MCF 10A (cell line): ENCODE measurements around the gene VAC14. TPM values are rescaled to one million over a fixed set of nuclear protein-coding genes. Genes with fewer than 3 reads are reported as not detected.

ENCODE experiments used
- BruUV-seq: library from RNA; stranded (reverse); fragments of 400-500 nt; replicated peaks from 2 replicates; lab custom pipeline; 2021; lab: Mats Ljungman, UMichigan
- CTCF ChIA-PET: fragments of 300-600 bp; sonication (Branson Sonifier 250); formaldehyde crosslinking; extraction: SDS; loops from one replicate; lab custom pipeline; 2021; ENCODE audit warnings: antibody characterized with exemption, inconsistent platforms; lab: Yijun Ruan, JAX
- POLR2A ChIA-PET: fragments of 300-600, 350-650 bp; sonication (Branson Sonifier 250); formaldehyde crosslinking; extraction: SDS; loops from one replicate; lab custom pipeline; 2020; ENCODE audit warnings: antibody characterized with exemption, inconsistent platforms; lab: Yijun Ruan, JAX
- DNase-seq: peaks from one replicate; pipeline ENCODE4 v3.0.0-alpha.2; 2018; ENCODE audit not compliant: unreplicated experiment
- H3K27ac Mint-ChIP-seq: one replicate; pipeline ENCODE4 v1.8.0; 2022; ENCODE audit warnings: mild to moderate bottlenecking, low read depth, mixed read lengths; ENCODE audit not compliant: unreplicated experiment
- H3K27me3 Mint-ChIP-seq: one replicate; pipeline ENCODE4 v1.8.0; 2022; ENCODE audit warnings: mixed read lengths; ENCODE audit not compliant: insufficient read depth, unreplicated experiment
- H3K36me3 Mint-ChIP-seq: one replicate; pipeline ENCODE4 v1.8.0; 2022; ENCODE audit warnings: mild to moderate bottlenecking, moderate library complexity, mixed read lengths; ENCODE audit not compliant: insufficient read depth, unreplicated experiment
- H3K4me1 Mint-ChIP-seq: one replicate; pipeline ENCODE4 v1.8.0; 2022; ENCODE audit warnings: mixed read lengths; ENCODE audit not compliant: insufficient read depth, unreplicated experiment
- H3K4me3 Mint-ChIP-seq: one replicate; pipeline ENCODE4 v1.8.0; 2022; ENCODE audit warnings: mild to moderate bottlenecking, moderate library complexity, mixed read lengths; ENCODE audit not compliant: unreplicated experiment
- H3K9me3 Mint-ChIP-seq: one replicate; pipeline ENCODE4 v1.8.0; 2022; ENCODE audit warnings: mixed read lengths; ENCODE audit not compliant: unreplicated experiment
- CTCF ChIP-seq: fragments of 200-600 bp; IDR thresholded peaks from one replicate; pipeline ENCODE4 v1.8.0; 2022; ENCODE audit warnings: antibody characterized with exemption, mild to moderate bottlenecking; ENCODE audit not compliant: unreplicated experiment
- intact Hi-C: fragments of 100-400 bp; cut with micrococcal nuclease; formaldehyde crosslinking; loops from 2 replicates; pipeline ENCODE4 v1.14.1; 2022
- total RNA-seq: library from RNA; stranded (reverse); gene quantifications from 2 replicates; pipeline ENCODE4 v1.2.3, GENCODE V29; 2022

VAC14 gene
- total RNA-seq, 1 experiment from 2014 or later = 25.5 TPM

- no peak for DNase-seq
- peaks cover 41% of the 10 kb centered on the region for H3K36me3 Mint-ChIP-seq
- peaks cover 12% of the 10 kb centered on the region for H3K4me1 Mint-ChIP-seq
- H3K9me3 Mint-ChIP-seq = no peaks in the 10 kb centered on the region
- ChIA-PET CTCF (interaction anchor here (0.5 to 6.8 kb wide), 15 partner anchors 10 to 327 kb away, joined by 3 to 121 read pairs (median 13); partner anchors contain the start of gene MTSS2), POLR2A (interaction anchor here (0.9 to 2.7 kb wide), 4 partner anchors 10 to 80 kb away, joined by 3 to 8 read pairs (median 5); no protein-coding TSS in a partner anchor)
- intact Hi-C loops = no loop called here
- TF ChIP-seq CTCF = no peak
- no peak overlapping the region for H3K27ac Mint-ChIP-seq
- BruUV-seq = no TSS peak
- no peaks in the 10 kb centered on the region for H3K27me3 Mint-ChIP-seq
- H3K4me3 Mint-ChIP-seq = no peak overlapping the region
These were observed 31.8 kb downstream of the VAC14 start for GRCh38 chr16:70769131-70769530.

GRCh38 chr16:70768203-70768580 is 32.8 kb downstream of the VAC14 start:
- H3K27ac Mint-ChIP-seq = peak overlapping the region; percentile 86
- TF ChIP-seq CTCF = no peak
- intact Hi-C loops = no loop called here
- ChIA-PET POLR2A (interaction anchor here (0.9 to 2.7 kb wide), 5 partner anchors 33 to 192 kb away, joined by 3 to 8 read pairs (median 5); partner anchors contain the start of gene MTSS2), CTCF (interaction anchor here (0.6 to 6.8 kb wide), 12 partner anchors 9 to 645 kb away, joined by 3 to 121 read pairs (median 6); partner anchors contain the start of gene MTSS2)
- H3K9me3 Mint-ChIP-seq = no peaks in the 10 kb centered on the region
- peaks cover 12% of the 10 kb centered on the region for H3K4me1 Mint-ChIP-seq
- DNase-seq = no peak
- BruUV-seq = no TSS peak
- no peak overlapping the region for H3K4me3 Mint-ChIP-seq
- peaks cover 42% of the 10 kb centered on the region for H3K36me3 Mint-ChIP-seq
- no peaks in the 10 kb centered on the region for H3K27me3 Mint-ChIP-seq

- TF ChIP-seq CTCF = no peak
- BruUV-seq = no TSS peak
- Mint-ChIP-seq H3K9me3 (no peaks in the 10 kb centered on the region), H3K27me3 (no peaks in the 10 kb centered on the region), H3K4me3 (no peak overlapping the region), H3K27ac (peak overlapping the region; percentile 86), H3K4me1 (peaks cover 12% of the 10 kb centered on the region), H3K36me3 (peaks cover 39% of the 10 kb centered on the region)
- peak; percentile 35 for DNase-seq
- POLR2A ChIA-PET = interaction anchor here (0.6 to 2.7 kb wide), 7 partner anchors 12 to 523 kb away, joined by 3 to 8 read pairs (median 5); partner anchors contain the start of gene MTSS2
- CTCF ChIA-PET = interaction anchor here (0.6 to 6.8 kb wide), 8 partner anchors 14 to 193 kb away, joined by 3 to 121 read pairs (median 6); partner anchors contain the start of gene MTSS2
- intact Hi-C loops = no loop called here
These were observed 33.4 kb downstream of the VAC14 start for GRCh38 chr16:70767377-70768202.

GRCh38 chr16:70766658-70767057 is 34.3 kb downstream of the VAC14 start:
- CTCF ChIA-PET = interaction anchor here (0.7 to 6.8 kb wide), 5 partner anchors 51 to 366 kb away, joined by 3 to 121 read pairs (median 61); partner anchors contain the start of gene MTSS2

More at GRCh38 chr16:70766658-70767057, 34.3 kb downstream of the VAC14 start:
- peaks cover 29% of the 10 kb centered on the region for H3K36me3 Mint-ChIP-seq
- no TSS peak for BruUV-seq
- no peak overlapping the region for H3K27ac Mint-ChIP-seq
- H3K9me3 Mint-ChIP-seq = no peaks in the 10 kb centered on the region
- no peak overlapping the region for H3K4me3 Mint-ChIP-seq
- POLR2A ChIA-PET = interaction anchor here (0.6 to 2.7 kb wide), 5 partner anchors 13 to 524 kb away, joined by 3 to 5 read pairs (median 3); no protein-coding TSS in a partner anchor
- peaks cover 14% of the 10 kb centered on the region for H3K4me1 Mint-ChIP-seq
- DNase-seq = no peak
- intact Hi-C loops = no loop called here
- TF ChIP-seq CTCF = no peak
- no peaks in the 10 kb centered on the region for H3K27me3 Mint-ChIP-seq
